ENCODE data around the gene P2RX5.

P2RX5 gene

GRCh38 chr17:3636154-3636907 is 59.6 kb downstream of the P2RX5 start, which contains the start of the genes CTNS and SHPK:
CTNS (plus strand) TSS chr17:3636760; CDS start chr17:3640207, 3,447 bp downstream.
SHPK (minus strand) TSS chr17:3636250; CDS start chr17:3636219, 31 bp downstream.
- TF ChIP-seq ZBTB7A (IDR thresholded peaks at IDR 0.05; ENCODE audit: low read depth) (peak; percentile 70; the same call in 1 of the 2 replicates), NFIC (IDR thresholded peaks at IDR 0.05) (no peak), TAF1 (IDR thresholded peaks at IDR 0.05; ENCODE audit: low read depth) (peak; percentile 86), TEAD4 (IDR thresholded peaks at IDR 0.05) (peak; percentile 66), YY1 (IDR thresholded peaks at IDR 0.05; ENCODE audit: low read depth) (peak; percentile 77), REST (IDR thresholded peaks at IDR 0.05; ENCODE audit: low read depth) (no peak), CREB1 (IDR thresholded peaks at IDR 0.05; ENCODE audit: low read depth) (0 out of 2 replicates have a peak, but pooled peaks have one; percentile 37), TCF12 (IDR thresholded peaks at IDR 0.05; ENCODE audit: low read depth) (no peak; the same call in 1 of the 2 replicates), RAD21 (IDR thresholded peaks at IDR 0.05; ENCODE audit: low read depth) (no peak), FOXM1 (IDR thresholded peaks at IDR 0.05; ENCODE audit: borderline replicate concordance, low read depth) (no peak), EP300 (IDR thresholded peaks at IDR 0.05; ENCODE audit: borderline replicate concordance) (no peak), EGR1 (IDR thresholded peaks at IDR 0.05) (no peak), CEBPB (IDR thresholded peaks at IDR 0.05) (no peak), MAX (IDR thresholded peaks at IDR 0.05) (peak; percentile 90)
- TF ChIP-seq, protein P1, sequence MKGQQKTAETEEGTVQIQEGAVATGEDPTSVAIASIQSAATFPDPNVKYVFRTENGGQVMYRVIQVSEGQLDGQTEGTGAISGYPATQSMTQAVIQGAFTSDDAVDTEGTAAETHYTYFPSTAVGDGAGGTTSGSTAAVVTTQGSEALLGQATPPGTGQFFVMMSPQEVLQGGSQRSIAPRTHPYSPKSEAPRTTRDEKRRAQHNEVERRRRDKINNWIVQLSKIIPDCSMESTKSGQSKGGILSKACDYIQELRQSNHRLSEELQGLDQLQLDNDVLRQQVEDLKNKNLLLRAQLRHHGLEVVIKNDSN (IDR thresholded peaks at IDR 0.05): peak; percentile 100

DNA sequence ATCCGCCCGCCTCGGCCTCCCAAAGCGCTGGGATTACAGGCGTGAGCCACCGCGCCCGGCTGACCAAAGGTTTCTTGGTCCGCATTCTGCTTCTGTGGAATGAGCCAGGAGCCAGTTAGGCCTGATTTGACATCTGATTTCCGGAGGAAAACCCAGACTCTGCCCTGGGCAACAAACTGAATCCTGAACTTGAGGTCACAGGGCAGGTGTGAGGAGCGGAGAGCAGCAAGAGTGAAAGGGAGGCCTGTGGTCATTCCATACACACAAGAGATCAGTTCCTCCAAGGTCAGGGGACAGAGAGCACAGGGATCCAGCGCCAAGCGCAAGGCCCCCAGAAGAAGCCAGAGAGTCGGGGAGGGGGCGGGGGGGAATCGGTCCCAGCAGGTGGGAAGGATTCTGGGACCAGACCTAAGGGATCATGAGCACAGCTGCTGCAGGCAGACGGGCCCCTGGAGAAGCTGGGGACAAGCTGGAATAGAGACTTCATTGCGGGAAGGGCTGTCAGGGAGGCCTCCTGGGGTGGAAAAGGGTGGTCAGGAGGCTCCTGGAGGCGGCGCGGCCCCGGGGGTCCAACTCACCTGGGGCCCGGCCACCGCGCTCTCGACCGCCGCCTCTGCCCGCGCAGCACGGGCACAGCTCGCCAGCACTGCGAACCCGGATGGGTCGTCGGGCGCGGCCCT is 60.3 kb downstream of the P2RX5 start:
- TF ChIP-seq FOXM1 (IDR thresholded peaks at IDR 0.05; ENCODE audit: borderline replicate concordance, low read depth) (no peak), YY1 (IDR thresholded peaks at IDR 0.05; ENCODE audit: low read depth) (no peak)

DNA sequence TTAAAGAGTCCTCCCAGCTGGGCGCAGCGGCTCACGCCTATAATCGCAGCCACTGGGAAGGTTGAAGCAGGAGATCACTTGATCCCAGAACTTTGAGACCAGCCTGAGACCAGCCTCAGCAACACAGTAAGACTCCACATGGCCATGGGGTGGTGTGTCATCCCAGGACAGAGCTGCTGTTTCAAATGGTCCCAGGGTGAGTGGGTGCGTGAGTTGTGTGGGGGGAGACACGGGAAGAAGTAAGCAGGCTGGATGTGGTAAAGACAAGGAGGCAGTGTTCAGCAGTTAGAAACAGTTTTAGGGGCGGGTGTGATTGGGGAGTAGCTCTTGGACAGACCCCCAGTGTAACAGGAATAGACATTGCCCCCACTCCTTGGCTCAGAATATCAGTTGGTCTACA is 63.7 kb downstream of the P2RX5 start:
- no peak for TF ChIP-seq YY1 (IDR thresholded peaks at IDR 0.05; ENCODE audit: low read depth)
- TF ChIP-seq CREB1 (IDR thresholded peaks at IDR 0.05; ENCODE audit: low read depth): no peak
- TF ChIP-seq, protein P1 (IDR thresholded peaks at IDR 0.05): no peak
- no peak for TF ChIP-seq TAF1 (IDR thresholded peaks at IDR 0.05; ENCODE audit: low read depth)
- TF ChIP-seq MAX (IDR thresholded peaks at IDR 0.05): no peak
- TF ChIP-seq EGR1 (IDR thresholded peaks at IDR 0.05): no peak

DNA sequence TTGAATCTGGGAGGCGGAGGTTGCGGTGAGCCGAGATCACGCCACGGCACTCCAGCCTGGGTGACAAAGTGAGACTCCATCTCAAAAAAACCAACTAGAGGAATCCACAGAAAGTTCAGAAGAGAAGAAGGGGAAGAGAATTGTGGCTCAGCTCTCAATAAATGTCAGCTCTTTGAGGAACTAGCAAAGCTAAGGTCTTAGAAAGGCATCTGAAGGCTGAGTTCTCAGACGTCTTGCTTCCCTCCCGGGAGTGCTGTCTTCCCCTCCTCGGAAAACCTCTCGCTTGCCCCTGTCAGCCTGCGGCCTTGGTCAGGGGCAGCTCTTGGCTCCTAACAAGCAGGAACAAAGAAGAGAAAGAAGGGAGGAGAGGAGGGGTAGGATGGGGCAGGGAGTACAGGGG is 65.2 kb downstream of the P2RX5 start:
- TF ChIP-seq YY1 (IDR thresholded peaks at IDR 0.05; ENCODE audit: low read depth) (no peak), MAX (IDR thresholded peaks at IDR 0.05) (no peak), REST (IDR thresholded peaks at IDR 0.05; ENCODE audit: low read depth) (no peak), TEAD4 (IDR thresholded peaks at IDR 0.05) (no peak), CEBPB (IDR thresholded peaks at IDR 0.05) (no peak), NFIC (IDR thresholded peaks at IDR 0.05) (no peak), ZBTB7A (IDR thresholded peaks at IDR 0.05; ENCODE audit: low read depth) (no peak), EGR1 (IDR thresholded peaks at IDR 0.05) (no peak), CREB1 (IDR thresholded peaks at IDR 0.05; ENCODE audit: low read depth) (no peak), EP300 (IDR thresholded peaks at IDR 0.05; ENCODE audit: borderline replicate concordance) (no peak), FOXM1 (IDR thresholded peaks at IDR 0.05; ENCODE audit: borderline replicate concordance, low read depth) (no peak), RAD21 (IDR thresholded peaks at IDR 0.05; ENCODE audit: low read depth) (no peak), TAF1 (IDR thresholded peaks at IDR 0.05; ENCODE audit: low read depth) (no peak), TCF12 (IDR thresholded peaks at IDR 0.05; ENCODE audit: low read depth) (no peak)
- TF ChIP-seq, protein P1 (IDR thresholded peaks at IDR 0.05): no peak

DNA sequence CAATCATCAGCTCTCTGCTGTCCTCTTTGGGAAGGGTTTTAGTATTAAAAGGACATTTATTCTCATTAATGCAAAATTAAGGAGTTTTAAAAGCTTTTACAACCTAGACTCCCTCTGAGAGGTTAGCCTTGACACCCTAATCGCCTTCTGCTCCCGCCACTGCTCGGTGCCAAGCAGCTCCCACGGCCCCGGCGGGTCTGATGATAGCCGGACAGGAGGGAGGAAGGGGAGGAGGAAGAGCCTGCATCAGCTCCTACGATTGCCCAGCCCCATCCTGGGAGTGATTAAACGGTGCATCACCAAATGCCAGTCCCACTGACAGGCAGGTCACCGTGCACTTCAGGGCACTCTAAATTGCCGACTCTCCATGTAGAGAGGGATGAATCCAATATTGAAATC is 68.2 kb downstream of the P2RX5 start:
- TF ChIP-seq EP300 (IDR thresholded peaks at IDR 0.05; ENCODE audit: borderline replicate concordance) (no peak), FOXM1 (IDR thresholded peaks at IDR 0.05; ENCODE audit: borderline replicate concordance, low read depth) (no peak), EGR1 (IDR thresholded peaks at IDR 0.05) (no peak), CEBPB (IDR thresholded peaks at IDR 0.05) (no peak), YY1 (IDR thresholded peaks at IDR 0.05; ENCODE audit: low read depth) (no peak), NFIC (IDR thresholded peaks at IDR 0.05) (no peak)
